HepG2 (cell line): ENCODE results near the gene CCNB1. TPM values are rescaled to one million over a fixed set of nuclear protein-coding genes. Genes with fewer than 3 reads are reported as not detected.

ENCODE experiments used
- ARHGAP35 ChIP-seq: sonication (generic); formaldehyde crosslinking; IDR thresholded peaks from 2 replicates; pipeline ENCODE4 v1.9.0; 2022; ENCODE audit warnings: mild to moderate bottlenecking, inconsistent platforms, moderate library complexity, missing genetic modification reagents, borderline replicate concordance
- CHD4 ChIP-seq: fragments of 200-600 bp; sonication (generic); IDR thresholded peaks from 2 replicates; pipeline ENCODE4 v1.7.0; 2017; ENCODE audit warnings: mild to moderate bottlenecking, low read length, borderline replicate concordance
- CSRNP1 ChIP-seq: sonication (generic); formaldehyde crosslinking; IDR thresholded peaks from 2 replicates; pipeline ENCODE4 v1.8.1; 2023; ENCODE audit warnings: mild to moderate bottlenecking, missing genetic modification reagents
- DDIT3 ChIP-seq: sonication (generic); formaldehyde crosslinking; IDR thresholded peaks from 2 replicates; pipeline ENCODE4 v1.4.0; 2020; ENCODE audit warnings: mild to moderate bottlenecking, missing genetic modification reagents
- FOSL2 ChIP-seq: sonication (generic); formaldehyde crosslinking; IDR thresholded peaks from 2 replicates; pipeline ENCODE4 v1.4.0; 2020; ENCODE audit warnings: missing genetic modification reagents
- FOXJ3 ChIP-seq: sonication (generic); formaldehyde crosslinking; IDR thresholded peaks from 2 replicates; pipeline ENCODE4 v1.4.0; 2020; ENCODE audit warnings: missing genetic modification reagents, mild to moderate bottlenecking, borderline replicate concordance
- GTF2F1 ChIP-seq: fragments of 150-350 bp; IDR thresholded peaks from 2 replicates; pipeline ENCODE4 v1.6.1; 2014; ENCODE audit warnings: low read length
- KLF11 ChIP-seq: IDR thresholded peaks from 2 replicates; pipeline ENCODE4 v1.6.1; 2016; ENCODE audit warnings: missing compliant biosample characterization
- MATR3 ChIP-seq: sonication (generic); formaldehyde crosslinking; IDR thresholded peaks from 2 replicates; pipeline ENCODE4 v1.4.0; 2020; ENCODE audit warnings: missing genetic modification reagents
- MEIS2 ChIP-seq: sonication (generic); formaldehyde crosslinking; IDR thresholded peaks from 2 replicates; pipeline ENCODE4 v1.9.0; 2021; ENCODE audit warnings: mild to moderate bottlenecking, missing genetic modification reagents
- NCOA1 ChIP-seq: sonication (generic); formaldehyde crosslinking; IDR thresholded peaks from 2 replicates; pipeline ENCODE4 v1.9.0; 2021; ENCODE audit warnings: missing genetic modification reagents
- NFKB2 ChIP-seq: sonication (generic); formaldehyde crosslinking; IDR thresholded peaks from 2 replicates; pipeline ENCODE4 v1.4.0; 2020; ENCODE audit warnings: missing genetic modification reagents, borderline replicate concordance
- NR2C2 ChIP-seq: sonication (generic); formaldehyde crosslinking; IDR thresholded peaks from 2 replicates; pipeline ENCODE4 v1.4.0; 2020; ENCODE audit warnings: missing genetic modification reagents, mild to moderate bottlenecking, moderate library complexity, borderline replicate concordance
- SNAI1 ChIP-seq: sonication (generic); formaldehyde crosslinking; IDR thresholded peaks from 2 replicates; pipeline ENCODE4 v1.5.0; 2020; ENCODE audit warnings: mild to moderate bottlenecking, missing genetic modification reagents, borderline replicate concordance
- TMF1 ChIP-seq: sonication (generic); formaldehyde crosslinking; IDR thresholded peaks from 2 replicates; pipeline ENCODE4 v1.8.1; 2022; ENCODE audit warnings: low read depth, missing genetic modification reagents
- TRIM24 ChIP-seq: sonication (generic); formaldehyde crosslinking; IDR thresholded peaks from 2 replicates; pipeline ENCODE4 v1.8.0; 2022; ENCODE audit warnings: mild to moderate bottlenecking, missing genetic modification reagents
- ZNF20 ChIP-seq: sonication (generic); formaldehyde crosslinking; IDR thresholded peaks from 2 replicates; pipeline ENCODE4 v1.4.0; 2020; ENCODE audit warnings: mild to moderate bottlenecking, moderate library complexity, missing genetic modification reagents
- ZNF253 ChIP-seq: sonication (generic); formaldehyde crosslinking; IDR thresholded peaks from 2 replicates; pipeline ENCODE4 v1.8.0; 2022; ENCODE audit warnings: mild to moderate bottlenecking, missing genetic modification reagents, borderline replicate concordance
- ZNF33A ChIP-seq: sonication (generic); formaldehyde crosslinking; IDR thresholded peaks from 2 replicates; pipeline ENCODE4 v1.5.1; 2020; ENCODE audit warnings: missing genetic modification reagents, mild to moderate bottlenecking, moderate library complexity, borderline replicate concordance
- ZNF512 ChIP-seq: sonication (generic); formaldehyde crosslinking; IDR thresholded peaks from 2 replicates; pipeline ENCODE4 v1.4.0; 2020; ENCODE audit warnings: mild to moderate bottlenecking, missing genetic modification reagents
- ZNF775 ChIP-seq: sonication (generic); formaldehyde crosslinking; IDR thresholded peaks from 2 replicates; pipeline ENCODE4 v1.4.0; 2020; ENCODE audit warnings: missing genetic modification reagents, mild to moderate bottlenecking, moderate library complexity, borderline replicate concordance
- ZNF780A ChIP-seq: sonication (generic); formaldehyde crosslinking; IDR thresholded peaks from 2 replicates; pipeline ENCODE4 v1.8.0; 2022; ENCODE audit warnings: mild to moderate bottlenecking, missing genetic modification reagents, moderate library complexity
- ZNF781 ChIP-seq: sonication (generic); formaldehyde crosslinking; IDR thresholded peaks from 2 replicates; pipeline ENCODE4 v1.5.1; 2020; ENCODE audit warnings: borderline replicate concordance, mild to moderate bottlenecking, missing genetic modification reagents; ENCODE audit errors: not compliant biosample characterization
- polyA plus RNA-seq, 8 experiments: library from polyadenylated mRNA; depleted of rRNA in 3 of 8; stranded (reverse) in 7 of 8; unstranded in 1 of 8; fragments of >200 nt; fragmentation: Illumina TruSeq in 4 of 8; extraction: Trizol in 4 of 8; gene quantifications; 2 replicates each; pipeline versions ENCODE4 v1.2.1 to v1.2.3, GENCODE V29; 2011 to 2016; ENCODE audit warnings: low read depth in 4 of 8, missing spikeins in 1 of 8, mixed read lengths in 1 of 8; ENCODE audit not compliant: insufficient read depth in 1 of 8
- total RNA-seq, 5 experiments: library from RNA; depleted of rRNA; stranded (reverse); fragments of >200 nt; fragmentation: Illumina TruSeq; extraction: Trizol; gene quantifications; 2 replicates each; pipeline ENCODE4 v1.2.3, GENCODE V29; 2016; ENCODE audit warnings: low read depth in 1 of 5
- TF ChIP-seq, protein P1 (sequence below): IDR thresholded peaks from 2 replicates; pipeline ENCODE4 v1.6.1; 2018; ENCODE audit warnings: missing genetic modification reagents, mild to moderate bottlenecking, missing compliant biosample characterization

Gene CCNB1
- total and polyA plus RNA-seq, 2 of the 13 experiments (the other 11 are each of a cell fraction or from before 2014, with no cell fraction given): 82.3 to 316 TPM

DNA sequence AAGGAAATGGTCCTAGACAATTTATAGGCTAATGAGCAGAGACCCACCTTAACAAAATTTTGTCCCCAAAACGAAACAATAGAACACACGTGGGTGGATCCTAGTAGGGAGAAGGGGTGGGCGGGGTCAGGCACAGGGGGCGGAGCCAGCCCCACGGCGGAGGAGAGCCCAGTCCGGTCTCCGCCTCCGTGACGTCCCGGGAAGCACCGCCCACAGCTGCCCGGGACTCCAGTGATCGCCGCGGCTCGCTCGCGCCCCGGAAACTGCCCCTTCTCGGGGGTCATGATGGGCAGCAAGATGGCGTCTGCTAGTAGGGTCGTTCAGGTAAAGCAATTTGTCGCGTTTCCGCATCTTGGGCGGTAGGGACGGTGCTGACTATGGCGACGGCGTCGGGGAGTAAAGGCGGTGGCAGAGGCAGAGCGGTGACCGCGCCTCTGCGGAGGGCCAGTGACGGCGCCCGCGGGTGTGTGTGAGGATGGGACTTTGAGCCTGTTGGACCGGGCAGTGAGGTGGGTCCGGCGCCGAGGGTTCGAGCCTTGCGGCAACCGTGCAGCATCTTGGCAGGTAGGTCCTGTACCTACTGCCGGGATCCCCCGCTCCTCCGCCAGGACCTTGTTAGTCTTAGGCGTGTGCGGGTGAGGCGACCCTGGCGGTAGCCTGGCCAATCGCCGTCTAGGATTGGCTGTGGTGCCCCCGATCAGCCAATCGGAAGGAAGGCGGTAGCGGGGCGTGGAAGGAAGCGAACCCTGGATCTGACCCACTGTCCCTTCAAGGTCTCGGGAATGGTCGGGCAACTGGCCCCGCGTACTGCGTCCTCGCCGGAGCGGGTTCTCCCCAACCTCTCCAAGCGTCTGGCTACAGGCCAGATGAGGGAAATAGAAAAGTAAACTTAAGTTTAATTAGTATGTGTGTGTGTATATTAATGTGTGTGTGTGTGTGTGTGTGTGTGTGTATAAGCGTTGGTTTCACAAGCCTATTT lies 50.9 kb downstream of the CCNB1 start (continued):
- peak; percentile 56; the same call in 1 of the 2 replicates for TF ChIP-seq ZNF253 (CRISPR knock-in tag)
- peak; percentile 89 for TF ChIP-seq NFKB2
- no peak for TF ChIP-seq ZNF20 (CRISPR knock-in tag)
- TF ChIP-seq NR2C2 (CRISPR knock-in tag): peak; percentile 96
- TF ChIP-seq FOSL2: peak; percentile 34; the same call in 1 of the 2 replicates
- TF ChIP-seq SNAI1 (CRISPR knock-in tag): peak; percentile 77; the same call in 1 of the 2 replicates
- TF ChIP-seq MEIS2 (CRISPR knock-in tag): peak; percentile 41; the same call in 1 of the 2 replicates
- 0 out of 2 replicates have a peak, but pooled peaks have one; percentile 23 for TF ChIP-seq KLF11 (CRISPR knock-in tag)
- TF ChIP-seq ARHGAP35: peak; percentile 85; the same call in 1 of the 2 replicates
- no peak for TF ChIP-seq TRIM24 (CRISPR knock-in tag)
- TF ChIP-seq ZNF775 (CRISPR knock-in tag): no peak
- peak; percentile 86 for TF ChIP-seq TMF1 (CRISPR knock-in tag)
- TF ChIP-seq ZNF33A (CRISPR knock-in tag): no peak
- peak; percentile 83 for TF ChIP-seq ZNF781
- TF ChIP-seq, protein P1, sequence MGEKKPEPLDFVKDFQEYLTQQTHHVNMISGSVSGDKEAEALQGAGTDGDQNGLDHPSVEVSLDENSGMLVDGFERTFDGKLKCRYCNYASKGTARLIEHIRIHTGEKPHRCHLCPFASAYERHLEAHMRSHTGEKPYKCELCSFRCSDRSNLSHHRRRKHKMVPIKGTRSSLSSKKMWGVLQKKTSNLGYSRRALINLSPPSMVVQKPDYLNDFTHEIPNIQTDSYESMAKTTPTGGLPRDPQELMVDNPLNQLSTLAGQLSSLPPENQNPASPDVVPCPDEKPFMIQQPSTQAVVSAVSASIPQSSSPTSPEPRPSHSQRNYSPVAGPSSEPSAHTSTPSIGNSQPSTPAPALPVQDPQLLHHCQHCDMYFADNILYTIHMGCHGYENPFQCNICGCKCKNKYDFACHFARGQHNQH (CRISPR knock-in tag): peak; percentile 82
- TF ChIP-seq NCOA1 (CRISPR knock-in tag): peak; percentile 93; the same call in 1 of the 2 replicates
- peak; percentile 99 for TF ChIP-seq CSRNP1
- TF ChIP-seq FOXJ3 (CRISPR knock-in tag): peak; percentile 45; the same call in 1 of the 2 replicates
- peak; percentile 83; the same call in 1 of the 2 replicates for TF ChIP-seq ZNF512 (CRISPR knock-in tag)
- no peak for TF ChIP-seq DDIT3 (CRISPR knock-in tag)
- no peak for TF ChIP-seq ZNF780A (CRISPR knock-in tag)
- TF ChIP-seq GTF2F1: no peak; the same call in 1 of the 2 replicates
- TF ChIP-seq CHD4: no peak
- no peak for TF ChIP-seq MATR3 (CRISPR knock-in tag)
